Testis (tissue), 5 donors: ENCODE data around the gene CIAPIN1. TPM values are rescaled to one million over a fixed set of nuclear protein-coding genes. Genes with fewer than 3 reads are reported as not detected.

ENCODE experiments used
- DNase-seq: peaks from one replicate; pipeline ENCODE4 v3.0.0-alpha.2; 2019
- H3K27ac ChIP-seq, 2 donors: fragments of 200-600 bp; sonication (generic); one replicate each; pipeline ENCODE4 v1.5.1; 2019
- H3K27me3 ChIP-seq: fragments of 200-600 bp; sonication (generic); one replicate; pipeline ENCODE4 v1.5.1; 2019
- H3K36me3 ChIP-seq: fragments of 200-600 bp; sonication (generic); one replicate; pipeline ENCODE4 v1.5.1; 2017; ENCODE audit warnings: low read depth; ENCODE audit errors: missing control alignments
- H3K4me1 ChIP-seq: fragments of 200-600 bp; sonication (generic); one replicate; pipeline ENCODE4 v1.5.1; 2019
- H3K4me3 ChIP-seq, 2 donors: fragments of 200-600 bp; sonication (generic); one replicate each; pipeline ENCODE4 v1.5.1; 2017 to 2019
- H3K9me3 ChIP-seq: fragments of 200-600 bp; sonication (generic); one replicate; pipeline ENCODE4 v1.5.1; 2017
- CTCF ChIP-seq, 3 experiments: fragments of 450-650 bp in 2 of 3; fragments of 200-600 bp in 1 of 3; sonication (generic) in 1 of 3; IDR thresholded peaks; one replicate each; pipeline ENCODE4 v1.5.1; 2016 to 2019; ENCODE audit warnings: antibody characterized with exemption in 3 of 3, mild to moderate bottlenecking in 2 of 3, moderate library complexity in 1 of 3
- POLR2A ChIP-seq: fragments of 450-650 bp; IDR thresholded peaks from one replicate; pipeline ENCODE4 v1.6.1; 2017; ENCODE audit warnings: antibody characterized with exemption, mild to moderate bottlenecking, moderate library complexity
- WGBS, 2 donors: methylation state at CpG; one replicate each; pipeline ENCODE4 v1.1.5; 2018; 5-methylcytosine and 5-hydroxymethylcytosine counted together
- intact Hi-C: fragments of 100-400 bp; cut with DNase I; formaldehyde crosslinking; loops from one replicate; pipeline ENCODE4 v1.15.1; 2023; ENCODE audit warnings: low total_unique reads
- long read RNA-seq, 2 donors: transcript quantifications; one replicate each; lab custom pipeline, GENCODE V29; 2026
- polyA plus RNA-seq: library from polyadenylated mRNA; stranded (reverse); fragments of 350-450 nt; fragmentation: Illumina TruSeq; extraction: RNeasy Lipid Tissue Mini Kit (QIAGEN cat#74804); gene quantifications from one replicate; pipeline ENCODE4 v1.2.3, GENCODE V29; 2014; ENCODE audit warnings: low read depth, low replicate concordance; ENCODE audit not compliant: insufficient read depth
- total RNA-seq, 2 donors: library from RNA; depleted of rRNA; stranded (reverse); fragments of >200 nt; gene quantifications; one replicate each; pipeline ENCODE4 v1.2.3, GENCODE V29; 2016

The CIAPIN1 gene
- total RNA-seq (10 to 100 TPM; 74.9 to 77.1 TPM), polyA plus RNA-seq (205 TPM)
- long read RNA-seq, donor 1, transcript CIAPIN1-209 (9 exons, 2,016 nt) = minor isoform, 6 of 22 reads
- long read RNA-seq, donor 1, transcript CIAPIN1-201 (9 exons, 2,182 nt) = major isoform, 11 of 22 reads
- long read RNA-seq, donor 1, partial matches to known transcripts = 5 of 22 reads
- long read RNA-seq, donor 1, other reads (novel, unspliced or antisense) = 0 of 22 reads
- long read RNA-seq, donor 2, transcript CIAPIN1-201 (9 exons, 2,182 nt) = major isoform, 16 of 18 reads
- long read RNA-seq, donor 2, partial matches to known transcripts = 0 of 18 reads
- long read RNA-seq, donor 2, other reads (novel, unspliced or antisense) = 0 of 18 reads

GRCh38 chr16:57447186-57447962 lies at the start of gene CIAPIN1, which contains the start of gene COQ9:
Gene CIAPIN1, minus strand, starts transcription at chr16:57447385. Its CDS starts 6,457 bp downstream, at chr16:57440928.
Gene COQ9, plus strand, starts transcription at chr16:57447479. Its CDS starts 27 bp downstream, at chr16:57447506.
- H3K9me3 ChIP-seq = no peaks in the 10 kb centered on the region
- peak within 1 kb of the TSS; percentile 82 to 90 for H3K27ac ChIP-seq
- peaks cover 7% of the 10 kb centered on the region for H3K4me1 ChIP-seq
- 0 to 1% methylated on average over 14 to 66 of the region's 68 CpGs for WGBS, 2 donors
- H3K36me3 ChIP-seq = no peaks in the 10 kb centered on the region
- peak; percentile 20 for TF ChIP-seq POLR2A
- peak in 1 of 3 experiments; percentile 2 for TF ChIP-seq CTCF (IDR thresholded peaks at IDR 0.05)
- H3K27me3 ChIP-seq = no peaks in the 10 kb centered on the region
- intact Hi-C loops = no loop called here
- peak; percentile 96 for DNase-seq
- H3K4me3 ChIP-seq = peak within 1 kb of the TSS; percentile 95 to 99

- H3K36me3 ChIP-seq = no peaks in the 10 kb centered on the region
- no peak for DNase-seq
- no peak overlapping the region for H3K4me3 ChIP-seq
- no peak overlapping the region for H3K27ac ChIP-seq
- H3K4me1 ChIP-seq = no peaks in the 10 kb centered on the region
- H3K9me3 ChIP-seq = no peaks in the 10 kb centered on the region
- intact Hi-C loops = no loop called here
- TF ChIP-seq POLR2A = no peak
- TF ChIP-seq CTCF (IDR thresholded peaks at IDR 0.05) = no peak
- no peaks in the 10 kb centered on the region for H3K27me3 ChIP-seq
- WGBS, 2 donors = 69 to 85% methylated on average over 4 of the region's 4 CpGs
Observed at GRCh38 chr16:57493767-57494166, 46.6 kb upstream of the CIAPIN1 start.

DNA sequence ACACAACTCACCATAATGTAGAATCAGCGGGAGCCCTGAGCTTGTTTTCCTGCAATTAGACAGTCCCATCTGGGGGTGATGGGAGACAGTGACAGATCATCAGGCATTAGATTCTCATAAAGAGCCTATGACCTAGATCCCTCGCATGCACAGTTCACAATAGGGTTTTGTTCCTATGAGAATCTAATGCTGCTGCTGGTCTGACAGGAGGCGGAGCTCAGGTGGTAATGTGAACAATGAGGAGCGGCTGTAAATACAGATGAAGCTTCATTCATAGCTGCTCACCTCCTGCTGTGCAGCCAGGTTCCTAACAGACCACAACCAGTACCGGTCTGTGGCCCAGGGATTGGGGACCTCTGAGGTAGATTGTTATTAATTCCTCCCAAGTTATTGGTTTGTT lies 42.0 kb upstream of the CIAPIN1 start:
- H3K27me3 ChIP-seq = no peaks in the 10 kb centered on the region
- TF ChIP-seq POLR2A (no peak), CTCF (IDR thresholded peaks at IDR 0.05) (no peak)
- H3K9me3 ChIP-seq = no peaks in the 10 kb centered on the region
- H3K27ac ChIP-seq = no peak overlapping the region
- intact Hi-C loops = no loop called here
- 94 to 95% methylated on average over 5 of the region's 5 CpGs for WGBS, 2 donors
- H3K4me1 ChIP-seq = peaks cover 12% of the 10 kb centered on the region
- H3K4me3 ChIP-seq = no peak overlapping the region
- DNase-seq = no peak
- H3K36me3 ChIP-seq = no peaks in the 10 kb centered on the region

GRCh38 chr16:57486858-57487834 lies 40.0 kb upstream of the CIAPIN1 start:
- no peaks in the 10 kb centered on the region for H3K9me3 ChIP-seq
- WGBS, 2 donors = 69 to 78% methylated on average over 8 of the region's 8 CpGs
- peak overlapping the region; percentile 65 to 72 for H3K4me3 ChIP-seq
- H3K27ac ChIP-seq = peak overlapping the region in 1 of 2 donors; percentile 39
- no peaks in the 10 kb centered on the region for H3K27me3 ChIP-seq
- TF ChIP-seq POLR2A (no peak), CTCF (IDR thresholded peaks at IDR 0.05) (no peak)
- intact Hi-C loops = no loop called here
- H3K4me1 ChIP-seq = peaks cover 12% of the 10 kb centered on the region
- H3K36me3 ChIP-seq = no peaks in the 10 kb centered on the region
- DNase-seq = no peak
